ENCODE measurements around the gene SAXO2.
"Not testable (repeated sequence)": the region's sequence is repeated elsewhere in the genome, so short reads cannot be mapped to it uniquely, and the experiment has no call there.

DNA sequence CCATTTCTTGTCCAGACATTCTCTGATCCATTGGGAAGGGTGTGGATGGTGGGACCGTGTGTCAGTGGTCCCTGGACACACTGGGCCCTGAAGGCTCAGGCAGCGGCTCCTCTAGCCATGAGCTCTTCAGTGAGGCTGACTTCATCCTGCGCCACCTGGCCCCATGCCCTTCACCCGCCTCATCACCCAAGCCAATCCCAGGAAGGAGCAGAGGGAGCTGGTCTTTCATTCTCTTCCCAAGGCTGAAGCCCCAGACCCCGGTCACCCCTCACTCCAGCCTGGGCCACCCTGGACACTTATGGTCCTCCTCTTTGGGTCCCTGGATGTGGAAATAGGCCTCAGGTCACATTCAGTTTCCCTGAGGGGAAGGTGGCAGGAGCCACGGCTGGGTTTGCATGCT is 62.2 kb downstream of the SAXO2 start:
- TF ChIP-seq, protein P1, sequence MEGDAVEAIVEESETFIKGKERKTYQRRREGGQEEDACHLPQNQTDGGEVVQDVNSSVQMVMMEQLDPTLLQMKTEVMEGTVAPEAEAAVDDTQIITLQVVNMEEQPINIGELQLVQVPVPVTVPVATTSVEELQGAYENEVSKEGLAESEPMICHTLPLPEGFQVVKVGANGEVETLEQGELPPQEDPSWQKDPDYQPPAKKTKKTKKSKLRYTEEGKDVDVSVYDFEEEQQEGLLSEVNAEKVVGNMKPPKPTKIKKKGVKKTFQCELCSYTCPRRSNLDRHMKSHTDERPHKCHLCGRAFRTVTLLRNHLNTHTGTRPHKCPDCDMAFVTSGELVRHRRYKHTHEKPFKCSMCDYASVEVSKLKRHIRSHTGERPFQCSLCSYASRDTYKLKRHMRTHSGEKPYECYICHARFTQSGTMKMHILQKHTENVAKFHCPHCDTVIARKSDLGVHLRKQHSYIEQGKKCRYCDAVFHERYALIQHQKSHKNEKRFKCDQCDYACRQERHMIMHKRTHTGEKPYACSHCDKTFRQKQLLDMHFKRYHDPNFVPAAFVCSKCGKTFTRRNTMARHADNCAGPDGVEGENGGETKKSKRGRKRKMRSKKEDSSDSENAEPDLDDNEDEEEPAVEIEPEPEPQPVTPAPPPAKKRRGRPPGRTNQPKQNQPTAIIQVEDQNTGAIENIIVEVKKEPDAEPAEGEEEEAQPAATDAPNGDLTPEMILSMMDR (IDR thresholded peaks at IDR 0.05): not testable (repeated sequence)
- not testable (repeated sequence) for TF ChIP-seq POLR2AphosphoS5, POLR2A (IDR thresholded peaks at IDR 0.05)
